HG03095 (cell line): ENCODE results near the gene OR7A5.
"Not testable (repeated sequence)": the region's sequence is repeated elsewhere in the genome, so short reads cannot be mapped to it uniquely, and the experiment has no call there.

Experiments used
- ATAC-seq: cut with Tn5 transposase; IDR thresholded peaks from one replicate; pipeline ENCODE4 v1.9.1; 2021; ENCODE audit warnings: moderate library complexity; ENCODE audit not compliant: unreplicated experiment

Gene OR7A5

DNA sequence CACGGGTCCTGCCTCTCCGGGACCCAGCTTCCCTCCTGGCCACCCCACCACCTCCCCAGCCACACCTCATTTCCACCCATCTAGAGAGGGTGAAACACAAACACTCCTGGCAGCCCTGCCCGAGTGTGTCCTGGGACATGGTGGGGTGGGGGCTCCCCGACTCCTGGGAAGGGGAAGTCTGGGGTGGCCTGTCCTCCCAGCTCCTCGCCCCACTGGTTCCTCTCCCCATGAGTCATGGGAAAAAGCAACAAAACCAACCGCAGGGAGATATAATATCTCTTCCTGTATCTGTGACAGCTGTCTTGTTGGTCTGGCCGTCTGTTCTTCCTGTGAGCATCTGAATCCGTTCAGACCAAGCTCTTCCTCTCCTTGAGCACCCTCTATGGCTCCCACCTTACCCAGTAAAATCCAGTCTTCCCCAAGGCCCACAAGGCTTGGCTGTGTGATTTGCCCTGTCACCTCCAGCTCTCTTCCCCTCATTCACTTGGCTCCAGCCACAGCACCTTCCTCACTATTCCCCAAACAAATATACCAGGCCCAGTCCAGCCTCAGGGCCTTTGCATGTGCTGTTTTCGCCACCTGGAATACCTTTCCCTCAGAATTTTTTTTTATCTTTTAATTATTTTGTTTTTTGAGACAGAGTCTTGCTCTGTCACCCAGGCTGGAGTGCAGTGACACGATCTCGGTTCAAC is 49.7 kb downstream of the OR7A5 start:
- ATAC-seq, result not testable (repeated sequence)

DNA sequence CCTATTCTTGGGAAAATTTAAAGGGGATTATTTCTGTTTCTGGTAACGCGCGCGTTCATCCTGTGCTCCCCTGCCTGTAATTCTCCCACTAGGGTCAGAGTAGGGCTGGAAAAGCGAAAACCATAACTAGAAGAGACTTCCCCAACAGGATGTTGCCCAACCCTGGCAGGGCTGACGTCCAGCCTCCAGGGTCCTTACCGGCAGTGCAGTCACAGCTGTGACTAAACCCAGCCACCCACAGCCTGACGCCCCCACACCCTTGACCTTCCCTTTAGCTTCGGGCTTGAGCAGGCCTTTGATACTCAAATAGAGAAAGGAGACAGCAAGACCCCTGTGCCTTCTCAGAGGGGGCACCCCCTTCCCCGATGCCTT is 50.3 kb downstream of the OR7A5 start:
- not testable (repeated sequence) for ATAC-seq

GRCh38 chr19:14783410-14783998 is 51.5 kb downstream of the OR7A5 start:
- ATAC-seq, result not testable (repeated sequence)

- no peak for ATAC-seq
Observed at GRCh38 chr19:14782626-14783409, 52.2 kb downstream of the OR7A5 start.

- ATAC-seq, result not testable (repeated sequence)
Observed at GRCh38 chr19:14781713-14782536, 53.1 kb downstream of the OR7A5 start.

DNA sequence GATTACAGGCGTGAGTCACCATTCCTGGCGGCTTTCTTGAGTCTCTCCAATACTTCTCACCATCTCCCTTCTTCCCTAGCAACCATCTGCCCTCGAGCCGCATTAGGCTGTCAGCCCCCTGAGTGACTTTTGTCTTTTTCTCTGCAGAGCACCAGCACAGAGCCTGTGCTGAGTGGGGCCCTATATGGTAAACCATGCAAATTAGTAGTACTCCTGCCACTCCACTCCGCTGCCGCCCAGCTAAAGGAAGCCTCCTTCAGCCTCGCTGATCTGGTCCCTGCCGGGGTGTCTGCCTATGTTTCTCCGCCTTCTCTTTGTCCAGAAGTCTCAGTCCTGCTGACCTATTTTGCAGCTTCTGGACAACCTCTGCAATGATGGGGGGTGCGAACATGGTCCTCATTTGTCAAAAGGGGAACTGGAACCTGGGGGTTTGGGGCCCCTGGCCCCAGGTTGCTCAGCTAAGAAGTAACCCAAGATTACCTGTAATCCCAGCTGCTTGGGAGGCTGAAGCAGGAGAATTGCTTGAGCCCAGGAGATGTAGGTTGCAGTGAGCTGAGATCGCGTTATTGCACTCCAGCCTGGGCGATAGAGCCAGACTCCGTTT is 54.3 kb downstream of the OR7A5 start:
- not testable (repeated sequence) for ATAC-seq

DNA sequence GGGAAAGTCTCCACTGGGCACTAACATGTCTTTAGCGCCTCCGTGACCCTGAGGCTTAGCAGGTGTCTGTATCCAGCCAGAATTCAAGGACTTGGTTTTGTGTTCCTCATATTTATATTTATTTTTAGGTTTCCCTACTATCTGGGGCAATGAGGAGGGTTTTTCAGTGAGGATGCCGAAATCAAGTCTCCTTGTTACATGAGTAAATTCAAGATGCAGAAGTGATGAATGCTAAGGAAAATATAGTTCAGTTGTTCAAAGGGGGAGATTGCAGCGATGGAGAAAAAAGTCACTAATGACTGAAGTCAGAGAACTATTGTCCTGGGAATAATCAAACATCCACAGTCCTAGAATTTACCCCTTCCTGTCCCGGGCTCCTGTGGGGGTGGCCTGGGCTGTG is 55.8 kb downstream of the OR7A5 start:
- ATAC-seq, result no peak

GRCh38 chr19:14778110-14778845 is 56.7 kb downstream of the OR7A5 start, which contains the start of gene ADGRE2:
Gene ADGRE2 (minus strand): TSS chr19:14778560. CDS start chr19:14776756, 1,804 bp downstream.
- ATAC-seq, result not testable (repeated sequence)

DNA sequence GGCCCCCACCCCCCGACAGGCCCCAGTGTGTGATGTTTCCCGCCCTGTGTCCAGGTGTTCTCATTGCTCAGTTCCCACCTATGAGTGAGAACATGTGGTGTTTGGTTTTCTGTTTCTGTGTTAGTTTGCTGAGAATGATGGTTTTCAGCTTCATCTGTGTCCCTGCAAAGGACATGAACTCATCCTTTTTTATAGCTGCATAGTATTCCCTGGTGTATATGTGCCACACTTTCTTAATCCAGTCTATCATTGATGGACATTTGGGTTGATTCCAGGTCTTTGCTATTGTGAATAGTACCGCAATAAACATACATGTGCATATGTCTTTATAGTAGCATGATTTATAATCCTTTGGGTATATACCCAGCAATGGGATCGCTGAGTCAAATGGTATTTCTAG is 57.3 kb downstream of the OR7A5 start:
- ATAC-seq, result not testable (repeated sequence)
